ENCODE data around the gene NEU3.
"Not testable (repeated sequence)": the region's sequence is repeated elsewhere in the genome, so short reads cannot be mapped to it uniquely, and the experiment has no call there.

NEU3 gene

GRCh38 chr11:74981888-74982287, 6.8 kb upstream of the NEU3 start:
- no peak overlapping the region for H3K4me3 ChIP-seq (ENCODE audit: low read depth, low read length)
- no peak for TF ChIP-seq CTCF (conservative IDR thresholded peaks at IDR 0.05; ENCODE audit: low read depth, low read length)
- no peak for DNase-seq (ENCODE audit: low read depth)

- H3K4me3 ChIP-seq (ENCODE audit: low read depth, low read length) = no peak overlapping the region
- no peak for TF ChIP-seq CTCF (conservative IDR thresholded peaks at IDR 0.05; ENCODE audit: low read depth, low read length)
- DNase-seq (ENCODE audit: low read depth) = no peak
Observed at GRCh38 chr11:74984070-74984469, 4.7 kb upstream of the NEU3 start.

DNA sequence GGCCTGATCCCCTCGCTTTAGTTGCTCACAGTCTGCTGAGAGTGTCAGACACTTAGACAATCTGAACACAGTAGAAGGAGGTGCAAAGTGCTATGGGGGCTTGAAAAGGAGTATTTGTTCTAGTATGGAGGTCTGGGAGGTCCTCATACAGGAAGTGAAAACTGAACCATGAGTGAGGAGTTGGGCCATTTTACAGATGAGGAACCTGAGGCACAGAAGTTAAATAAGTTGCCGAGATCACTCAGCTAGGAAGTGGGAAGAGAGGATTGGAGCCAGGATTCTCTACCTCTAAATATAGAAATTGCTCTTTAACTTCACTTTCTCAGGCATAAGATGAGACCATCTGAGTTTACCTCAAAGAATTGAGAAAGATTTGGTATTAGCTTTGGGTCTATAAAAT, 4.0 kb upstream of the NEU3 start:
- no peak overlapping the region for H3K4me3 ChIP-seq (ENCODE audit: low read depth, low read length)
- TF ChIP-seq CTCF (conservative IDR thresholded peaks at IDR 0.05; ENCODE audit: low read depth, low read length) = no peak
- no peak for DNase-seq (ENCODE audit: low read depth)

GRCh38 chr11:74989260-74989638, 516 bp downstream of the NEU3 start:
- H3K4me3 ChIP-seq (ENCODE audit: low read depth, low read length) = peak overlapping the region; percentile 84
- TF ChIP-seq CTCF (conservative IDR thresholded peaks at IDR 0.05; ENCODE audit: low read depth, low read length) = no peak
- DNase-seq (ENCODE audit: low read depth) = peak; percentile 41

DNA sequence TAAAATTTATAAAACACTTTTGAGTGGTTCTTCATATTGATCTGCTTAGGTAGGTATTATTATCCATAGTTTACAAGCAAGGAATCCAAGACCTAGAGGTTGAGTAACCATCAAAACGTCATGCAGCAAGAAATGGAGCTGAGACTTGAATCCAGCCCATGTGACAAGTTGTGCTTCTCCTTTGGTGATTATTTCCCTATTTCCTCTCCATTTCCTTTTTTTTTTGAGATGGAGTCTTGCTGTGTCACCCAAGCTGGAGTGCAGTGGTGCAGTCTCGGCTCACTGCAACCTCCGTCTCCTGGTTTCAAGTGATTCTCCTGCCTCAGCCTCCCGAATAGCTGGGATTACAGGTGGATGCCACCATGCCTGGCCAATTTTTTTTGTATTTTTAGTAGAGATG, 1.4 kb downstream of the NEU3 start:
- not testable (repeated sequence) for H3K4me3 ChIP-seq (ENCODE audit: low read depth, low read length); DNase-seq (ENCODE audit: low read depth)

- no peak for TF ChIP-seq CTCF (conservative IDR thresholded peaks at IDR 0.05; ENCODE audit: low read depth, low read length)
- DNase-seq (ENCODE audit: low read depth) = no peak
- H3K4me3 ChIP-seq (ENCODE audit: low read depth, low read length) = no peak overlapping the region
Observed at GRCh38 chr11:74990941-74991340, 2.2 kb downstream of the NEU3 start.

- TF ChIP-seq CTCF (conservative IDR thresholded peaks at IDR 0.05; ENCODE audit: low read depth, low read length) = no peak
- H3K4me3 ChIP-seq (ENCODE audit: low read depth, low read length) = no peak overlapping the region
- no peak for DNase-seq (ENCODE audit: low read depth)
Observed at GRCh38 chr11:74992852-74993251, 4.1 kb downstream of the NEU3 start.

GRCh38 chr11:75000975-75001354, 12.2 kb downstream of the NEU3 start:
- DNase-seq (ENCODE audit: low read depth) = no peak
- H3K4me3 ChIP-seq (ENCODE audit: low read depth, low read length) = no peak overlapping the region
- TF ChIP-seq CTCF (conservative IDR thresholded peaks at IDR 0.05; ENCODE audit: low read depth, low read length) = no peak

Data from choroid plexus epithelial cell (primary cell).